Parathyroid adenoma (tissue), 2 donors: ENCODE data around the gene PCMTD2.

Source experiments
- H2AFZ ChIP-seq: fragments of 300-600 bp; sonication (generic); one replicate; pipeline ENCODE4 v1.7.0; 2017; ENCODE audit warnings: antibody characterized with exemption, mild to moderate bottlenecking
- H3K27ac ChIP-seq: fragments of 300-600 bp; sonication (generic); one replicate; pipeline ENCODE4 v1.7.0; 2017
- H3K27me3 ChIP-seq: fragments of 300-600 bp; sonication (generic); one replicate; pipeline ENCODE4 v1.7.0; 2017; ENCODE audit warnings: low read length; ENCODE audit not compliant: control insufficient read depth, insufficient read depth
- H3K36me3 ChIP-seq: fragments of 300-600 bp; sonication (generic); one replicate; pipeline ENCODE4 v1.7.0; 2017; ENCODE audit warnings: low read length; ENCODE audit not compliant: control insufficient read depth, insufficient read depth
- H3K4me1 ChIP-seq: fragments of 300-600 bp; sonication (generic); one replicate; pipeline ENCODE4 v1.7.0; 2017; ENCODE audit warnings: control low read depth
- H3K4me2 ChIP-seq: fragments of 300-600 bp; sonication (generic); one replicate; pipeline ENCODE4 v1.7.0; 2017; ENCODE audit warnings: low read length
- H3K4me3 ChIP-seq: fragments of 300-600 bp; sonication (generic); one replicate; pipeline ENCODE4 v1.7.0; 2017; ENCODE audit warnings: low read depth, low read length
- H3K79me2 ChIP-seq: fragments of 300-600 bp; sonication (generic); one replicate; pipeline ENCODE4 v1.7.0; 2017; ENCODE audit warnings: control low read depth
- H3K9ac ChIP-seq: fragments of 300-600 bp; sonication (generic); one replicate; pipeline ENCODE4 v1.7.0; 2017; ENCODE audit warnings: mild to moderate bottlenecking
- H3K9me3 ChIP-seq: fragments of 300-600 bp; sonication (generic); one replicate; pipeline ENCODE4 v1.7.0; 2017; ENCODE audit warnings: low read length; ENCODE audit not compliant: control insufficient read depth
- CTCF ChIP-seq: fragments of 300-600 bp; sonication (generic); IDR thresholded peaks from one replicate; pipeline ENCODE4 v1.7.0; 2017; ENCODE audit warnings: antibody characterized with exemption, mild to moderate bottlenecking
- donor health status: primary hyperparathyroidism.

The PCMTD2 gene

GRCh38 chr20:64222851-64223525 lies 32.6 kb upstream of the PCMTD2 start:
- Histone ChIP-seq H3K79me2 (no peaks in the 10 kb centered on the region), H3K4me1 (peaks cover 16% of the 10 kb centered on the region), H2AFZ (peak overlapping the region; percentile 66), H3K27me3 (no peaks in the 10 kb centered on the region), H3K27ac (peak overlapping the region; percentile 52), H3K36me3 (no peaks in the 10 kb centered on the region), H3K9ac (no peak overlapping the region), H3K4me3 (no peak overlapping the region), H3K9me3 (no peaks in the 10 kb centered on the region), H3K4me2 (no peak overlapping the region)
- TF ChIP-seq CTCF: no peak

GRCh38 chr20:64223526-64224067 lies 32.0 kb upstream of the PCMTD2 start:
- peak; percentile 54 for TF ChIP-seq CTCF
- peaks cover 16% of the 10 kb centered on the region for H3K4me1 ChIP-seq
- H3K4me3 ChIP-seq: no peak overlapping the region
- H3K79me2 ChIP-seq: no peaks in the 10 kb centered on the region
- H2AFZ ChIP-seq: peak overlapping the region; percentile 66
- no peaks in the 10 kb centered on the region for H3K27me3 ChIP-seq
- peak overlapping the region; percentile 52 for H3K27ac ChIP-seq
- H3K9ac ChIP-seq: no peak overlapping the region
- H3K9me3 ChIP-seq: no peaks in the 10 kb centered on the region
- H3K4me2 ChIP-seq: no peak overlapping the region
- H3K36me3 ChIP-seq: no peaks in the 10 kb centered on the region

- Histone ChIP-seq H3K4me3 (no peak overlapping the region), H3K79me2 (no peaks in the 10 kb centered on the region), H3K4me2 (no peak overlapping the region), H3K9ac (no peak overlapping the region), H3K27me3 (no peaks in the 10 kb centered on the region), H3K36me3 (no peaks in the 10 kb centered on the region), H3K27ac (peak overlapping the region; percentile 52), H2AFZ (no peak overlapping the region), H3K9me3 (no peaks in the 10 kb centered on the region), H3K4me1 (peaks cover 16% of the 10 kb centered on the region)
- no peak for TF ChIP-seq CTCF
Measured at GRCh38 chr20:64224351-64225170, 31.0 kb upstream of the PCMTD2 start.

- Histone ChIP-seq H3K36me3 (no peaks in the 10 kb centered on the region), H3K4me3 (no peak overlapping the region), H3K9ac (no peak overlapping the region), H3K9me3 (no peaks in the 10 kb centered on the region), H2AFZ (no peak overlapping the region), H3K27ac (no peak overlapping the region), H3K4me2 (no peak overlapping the region), H3K27me3 (no peaks in the 10 kb centered on the region), H3K4me1 (peaks cover 16% of the 10 kb centered on the region), H3K79me2 (no peaks in the 10 kb centered on the region)
- TF ChIP-seq CTCF: no peak
Measured at GRCh38 chr20:64225171-64225595, 30.4 kb upstream of the PCMTD2 start.
